GM06990 (cell line): ENCODE measurements around the gene CNOT4.

Experiments used
- DNase-seq: peaks from one replicate; pipeline ENCODE4 v3.0.0-alpha.2; 2011; ENCODE audit not compliant: insufficient read length; ENCODE audit errors: extremely low read depth
- H3K27me3 ChIP-seq: replicated peaks from 2 replicates; pipeline ENCODE4 v1.6.0; 2011; ENCODE audit warnings: low read length; ENCODE audit not compliant: control insufficient read depth, insufficient read depth
- H3K36me3 ChIP-seq: 2 replicates; pipeline ENCODE4 v1.5.1; 2011; ENCODE audit warnings: low read length; ENCODE audit not compliant: control insufficient read depth, insufficient read depth
- H3K4me3 ChIP-seq: replicated peaks from 2 replicates; pipeline ENCODE4 v1.5.1; 2011; ENCODE audit warnings: low read depth, mild to moderate bottlenecking, control low read depth, low read length
- CTCF ChIP-seq: IDR thresholded peaks from 2 replicates; pipeline ENCODE4 v1.5.1; 2011; ENCODE audit warnings: low read length, control low read depth, mild to moderate bottlenecking, inconsistent platforms; ENCODE audit not compliant: insufficient read depth, poor library complexity, severe bottlenecking

Gene CNOT4

DNA sequence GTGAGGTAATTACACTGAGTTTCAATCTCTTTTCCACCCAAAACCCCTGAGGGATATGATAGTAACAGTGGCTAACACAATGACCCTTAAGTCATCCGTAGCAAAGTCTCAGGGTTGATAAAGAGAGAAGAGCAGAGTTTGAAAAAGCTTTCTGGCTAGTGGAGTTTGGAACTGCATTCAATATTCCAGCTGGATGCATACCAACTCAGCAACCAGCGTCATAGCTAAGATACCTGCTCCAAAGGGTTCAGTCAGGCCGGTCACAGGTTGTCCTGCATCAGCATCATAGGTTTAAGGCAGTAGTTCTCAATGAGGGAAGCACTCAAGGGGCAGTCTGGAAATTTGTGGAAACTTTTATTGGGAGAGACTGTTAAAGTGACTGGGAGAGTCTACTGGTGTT, 93.5 kb downstream of the CNOT4 start:
- Histone ChIP-seq H3K4me3 (no peak overlapping the region), H3K27me3 (no peaks in the 10 kb centered on the region), H3K36me3 (peaks cover 2% of the 10 kb centered on the region)
- no peak for TF ChIP-seq CTCF
- no peak for DNase-seq

DNA sequence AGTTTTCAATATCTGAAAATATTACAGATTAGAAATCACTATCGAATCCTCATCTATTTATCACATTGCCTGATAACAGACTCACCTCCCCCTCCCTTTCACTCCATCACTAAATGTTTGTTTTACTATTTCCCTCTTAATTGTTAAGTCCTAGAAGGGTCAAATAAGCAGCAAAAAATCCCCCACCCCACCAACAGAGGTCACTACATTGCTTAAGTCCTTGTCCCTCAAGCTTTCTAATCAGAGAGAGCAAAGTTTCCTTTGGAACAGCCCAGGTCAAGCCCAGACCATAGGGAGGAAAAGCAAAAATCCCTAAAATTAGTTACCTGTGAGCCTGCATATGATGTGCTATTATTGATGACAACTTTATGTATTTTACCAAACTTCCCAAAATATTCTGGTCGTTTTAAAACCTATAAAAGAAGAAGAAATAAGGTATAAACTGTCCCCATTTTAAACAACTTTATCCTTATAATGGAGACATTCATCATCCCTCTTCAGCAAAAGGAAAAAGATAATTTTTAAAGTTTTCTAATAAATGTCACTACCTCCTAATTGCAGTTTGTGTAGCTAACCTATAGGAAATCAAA, 95.0 kb downstream of the CNOT4 start:
- Histone ChIP-seq H3K36me3 (peaks cover 2% of the 10 kb centered on the region), H3K27me3 (no peaks in the 10 kb centered on the region), H3K4me3 (no peak overlapping the region)
- peak; percentile 61 for TF ChIP-seq CTCF
- DNase-seq, result no peak

DNA sequence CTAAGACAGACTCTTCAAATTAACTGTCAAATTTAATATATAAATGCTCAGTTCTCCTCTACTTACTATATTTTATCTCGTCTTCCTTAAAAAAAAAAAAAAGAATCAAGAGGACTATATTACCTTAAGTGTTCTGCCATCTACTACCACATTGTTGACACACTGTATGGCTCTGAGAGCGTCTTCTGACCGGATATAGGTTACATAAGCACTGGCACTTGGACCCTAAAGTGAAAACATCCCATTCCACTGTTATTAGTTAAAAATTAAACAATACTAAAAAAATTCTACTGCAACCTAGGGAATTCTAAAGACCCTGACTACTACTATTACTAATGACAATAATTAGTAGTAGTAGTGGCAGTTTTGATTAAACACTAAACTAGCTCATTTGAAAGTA, 95.7 kb downstream of the CNOT4 start:
- Histone ChIP-seq H3K36me3 (peaks cover 2% of the 10 kb centered on the region), H3K4me3 (no peak overlapping the region), H3K27me3 (no peaks in the 10 kb centered on the region)
- no peak for DNase-seq
- TF ChIP-seq CTCF, result no peak

DNA sequence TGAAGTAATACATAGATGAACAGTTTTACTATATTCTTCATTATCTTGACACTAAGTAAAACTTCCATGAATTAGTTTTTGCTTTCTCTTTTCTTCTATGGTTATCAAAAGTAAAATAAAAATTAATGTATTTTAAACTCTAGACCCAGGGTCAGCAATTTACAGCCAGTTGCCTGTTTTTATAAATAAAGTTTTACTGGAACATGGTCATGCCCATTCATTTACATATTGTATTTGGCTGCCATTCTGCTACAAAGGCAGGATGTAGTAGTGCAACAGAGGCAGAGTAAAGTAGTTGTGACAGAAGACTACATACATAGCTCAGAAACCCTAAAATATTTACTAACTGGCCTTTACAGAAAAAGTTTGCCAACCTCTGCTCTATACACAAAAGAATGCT, 98.8 kb downstream of the CNOT4 start:
- Histone ChIP-seq H3K4me3 (no peak overlapping the region), H3K36me3 (no peaks in the 10 kb centered on the region; the same call in none of the 2 replicates), H3K27me3 (no peaks in the 10 kb centered on the region)
- DNase-seq, result no peak
- no peak for TF ChIP-seq CTCF

DNA sequence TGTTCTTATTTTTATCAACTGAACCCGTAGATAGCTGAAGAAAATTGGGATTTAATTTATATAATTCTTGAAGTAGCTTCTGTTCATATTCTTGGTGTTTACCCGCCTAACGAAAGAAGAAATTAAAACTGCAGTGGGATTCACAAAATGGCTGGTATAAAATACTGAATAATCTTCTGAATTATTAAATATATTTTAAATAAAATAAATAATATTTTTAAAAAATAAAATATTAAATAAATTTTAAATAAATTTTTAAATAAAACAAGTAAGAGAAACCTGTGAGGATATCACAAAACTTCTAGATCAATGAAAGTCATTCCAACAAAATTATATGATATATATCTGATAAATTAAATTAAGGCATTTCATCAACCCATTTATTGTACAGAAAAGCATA, 99.4 kb downstream of the CNOT4 start:
- DNase-seq, result no peak
- Histone ChIP-seq H3K36me3 (no peaks in the 10 kb centered on the region; the same call in none of the 2 replicates), H3K27me3 (no peaks in the 10 kb centered on the region), H3K4me3 (no peak overlapping the region)
- TF ChIP-seq CTCF, result no peak

- TF ChIP-seq CTCF, result no peak
- no peak for DNase-seq
- Histone ChIP-seq H3K36me3 (no peaks in the 10 kb centered on the region; the same call in none of the 2 replicates), H3K4me3 (no peak overlapping the region), H3K27me3 (no peaks in the 10 kb centered on the region)
Measured at GRCh38 chr7:135409845-135410542, 99.9 kb downstream of the CNOT4 start.
